ENCODE measurements around the gene RHCE.
A peak's percentile ranks its signal among the peaks of the same experiment; 100 is the strongest.

Gene RHCE

GRCh38 chr1:25437672-25438071 is 17.0 kb upstream of the RHCE start:
- peaks cover 8% of the 10 kb centered on the region; the same call in 1 of the 2 replicates for H3F3A ChIP-seq (ENCODE audit: insufficient read depth, low read length)
- H3K9ac ChIP-seq (ENCODE audit: low read length): no peak overlapping the region
- H3K4me3 ChIP-seq (ENCODE audit: low read length): no peak overlapping the region
- no peaks in the 10 kb centered on the region for H3K27me3 ChIP-seq (replicated peaks; ENCODE audit: insufficient read depth, low read length)
- no peak for DNase-seq
- H3K79me2 ChIP-seq (ENCODE audit: low read length): peaks cover 55% of the 10 kb centered on the region
- no peak overlapping the region for H3K27ac ChIP-seq (ENCODE audit: low read length)
- TF ChIP-seq EZH2 (optimal IDR thresholded peaks at IDR 0.05; ENCODE audit: low read depth, low read length): no peak
- H4K20me1 ChIP-seq (ENCODE audit: insufficient read depth, low read length): no peaks in the 10 kb centered on the region
- no peaks in the 10 kb centered on the region for H3K9me2 ChIP-seq (replicated peaks; ENCODE audit: insufficient read depth, low read length)
- H3K9me3 ChIP-seq (replicated peaks; ENCODE audit: insufficient read depth, low read length): no peaks in the 10 kb centered on the region
- no peak overlapping the region for H2AFZ ChIP-seq (ENCODE audit: low read length)
- H3K4me2 ChIP-seq (ENCODE audit: low read depth, low read length): no peak overlapping the region
- H3K36me3 ChIP-seq (replicated peaks; ENCODE audit: insufficient read depth, low read length): no peaks in the 10 kb centered on the region
- peaks cover 22% of the 10 kb centered on the region for H3K4me1 ChIP-seq (ENCODE audit: low read length)

GRCh38 chr1:25435397-25436108 is 14.9 kb upstream of the RHCE start:
- Histone ChIP-seq H3K79me2 (ENCODE audit: low read length) (peaks cover 54% of the 10 kb centered on the region), H3K4me3 (ENCODE audit: low read length) (no peak overlapping the region; the same call in 1 of the 2 replicates), H3K27me3 (replicated peaks; ENCODE audit: insufficient read depth, low read length) (no peaks in the 10 kb centered on the region), H3F3A (ENCODE audit: insufficient read depth, low read length) (peaks cover 12% of the 10 kb centered on the region; the same call in 1 of the 2 replicates), H3K4me2 (ENCODE audit: low read depth, low read length) (peak overlapping the region; percentile 38), H4K20me1 (ENCODE audit: insufficient read depth, low read length) (no peaks in the 10 kb centered on the region), H2AFZ (ENCODE audit: low read length) (no peak overlapping the region), H3K36me3 (replicated peaks; ENCODE audit: insufficient read depth, low read length) (no peaks in the 10 kb centered on the region), H3K9me2 (replicated peaks; ENCODE audit: insufficient read depth, low read length) (no peaks in the 10 kb centered on the region), H3K27ac (ENCODE audit: low read length) (peak overlapping the region; percentile 1; the same call in 1 of the 2 replicates), H3K9ac (ENCODE audit: low read length) (no peak overlapping the region), H3K4me1 (ENCODE audit: low read length) (peaks cover 22% of the 10 kb centered on the region), H3K9me3 (replicated peaks; ENCODE audit: insufficient read depth, low read length) (no peaks in the 10 kb centered on the region)
- peak; percentile 37 for DNase-seq
- no peak for TF ChIP-seq EZH2phosphoT487 (IDR thresholded peaks at IDR 0.05; ENCODE audit: low read length)
- TF ChIP-seq EZH2 (optimal IDR thresholded peaks at IDR 0.05; ENCODE audit: low read depth, low read length): no peak
- TF ChIP-seq CTCF (IDR thresholded peaks at IDR 0.05; ENCODE audit: low read length): no peak

GRCh38 chr1:25433389-25434186 is 13.0 kb upstream of the RHCE start:
- DNase-seq: no peak
- no peaks in the 10 kb centered on the region for H3K9me2 ChIP-seq (replicated peaks; ENCODE audit: insufficient read depth, low read length)
- no peak overlapping the region for H3K9ac ChIP-seq (ENCODE audit: low read length)
- no peaks in the 10 kb centered on the region for H3K27me3 ChIP-seq (replicated peaks; ENCODE audit: insufficient read depth, low read length)
- H3K4me2 ChIP-seq (ENCODE audit: low read depth, low read length): no peak overlapping the region
- H3K79me2 ChIP-seq (ENCODE audit: low read length): peaks cover 49% of the 10 kb centered on the region
- H3F3A ChIP-seq (ENCODE audit: insufficient read depth, low read length): peaks cover 12% of the 10 kb centered on the region; the same call in 1 of the 2 replicates
- H3K9me3 ChIP-seq (replicated peaks; ENCODE audit: insufficient read depth, low read length): no peaks in the 10 kb centered on the region
- H3K4me1 ChIP-seq (ENCODE audit: low read length): peaks cover 22% of the 10 kb centered on the region
- H3K36me3 ChIP-seq (replicated peaks; ENCODE audit: insufficient read depth, low read length): no peaks in the 10 kb centered on the region
- H2AFZ ChIP-seq (ENCODE audit: low read length): no peak overlapping the region
- TF ChIP-seq EZH2 (optimal IDR thresholded peaks at IDR 0.05; ENCODE audit: low read depth, low read length) (no peak), EZH2phosphoT487 (IDR thresholded peaks at IDR 0.05; ENCODE audit: low read length) (no peak), CTCF (IDR thresholded peaks at IDR 0.05; ENCODE audit: low read length) (no peak)
- H3K4me3 ChIP-seq (ENCODE audit: low read length): no peak overlapping the region
- no peak overlapping the region for H3K27ac ChIP-seq (ENCODE audit: low read length)
- no peaks in the 10 kb centered on the region for H4K20me1 ChIP-seq (ENCODE audit: insufficient read depth, low read length)
